Pancreas (tissue), 10 donors: ENCODE measurements around the gene PAX9. TPM values are rescaled to one million over a fixed set of nuclear protein-coding genes. Genes with fewer than 3 reads are reported as not detected.

Experiments used
- ATAC-seq, 4 donors: fragments of 200-7000 bp; cut with Tn5 transposase; one replicate each; pipeline versions ENCODE4 v1.8.0 to v1.9.1; 2020; ENCODE audit warnings: mild to moderate bottlenecking in 4 of 4, moderate library complexity in 4 of 4
- DNase-seq, 6 donors: peaks; one replicate each; pipeline ENCODE4 v3.0.0-alpha.2; 2020
- FAIRE-seq: peaks from 2 replicates; lab custom pipeline; 2012; peaks lifted over from hg19 to GRCh38; lab: Jason Lieb, UNC
- H3K27ac ChIP-seq, 4 donors: fragments of 200-600 bp; sonication (generic); 1 replicate in 3 of 4; 2 replicates in 1 of 4; pipeline versions ENCODE4 v1.5.0 to v1.8.0; 2020
- H3K27me3 ChIP-seq, 4 donors: fragments of 200-600 bp; one replicate each; pipeline ENCODE4 v1.8.0; 2021
- H3K36me3 ChIP-seq, 3 donors: fragments of 200-600 bp; sonication (generic) in 1 of 3; one replicate each; pipeline versions ENCODE4 v1.5.0 to v1.8.0; 2020 to 2021
- H3K4me1 ChIP-seq, 3 donors: fragments of 200-600 bp; one replicate each; pipeline ENCODE4 v1.8.0; 2021
- H3K4me3 ChIP-seq, 4 donors: fragments of 200-600 bp; sonication (generic) in 2 of 4; one replicate each; pipeline versions ENCODE4 v1.5.0 to v1.8.0; 2020 to 2021
- H3K9me3 ChIP-seq, 4 donors: fragments of 200-600 bp; one replicate each; pipeline ENCODE4 v1.8.0; 2021
- CTCF ChIP-seq, 4 donors: fragments of 200-600 bp; sonication (generic) in 3 of 4; IDR thresholded peaks; one replicate each; pipeline versions ENCODE4 v1.5.0 to v1.8.0; 2021; ENCODE audit warnings: antibody characterized with exemption in 4 of 4
- whole genome bisulfite sequencing, 2 donors: extraction: QIAGEN DNeasy Blood & Tissue Kit; methylation state at CpG; one replicate each; pipeline ENCODE4 v1.1.7; 2013; 5-methylcytosine and 5-hydroxymethylcytosine counted together
- intact Hi-C, 3 donors: fragments of 100-400 bp; cut with DNase I; formaldehyde crosslinking; loops; one replicate each; pipeline versions ENCODE4 v1.11.1 to v1.14.2; 2022
- polyA plus RNA-seq, 2 donors: library from polyadenylated mRNA; stranded (reverse); fragments of 200-250 nt; gene quantifications; one replicate each; pipeline ENCODE4 v1.2.3, GENCODE V29; 2013
- total RNA-seq, 6 donors: library from RNA; stranded (reverse); fragmentation: NEBNext Ultra II Directional in 4 of 6; extraction: Animal tissue kit (Norgen Biotek cat#: 25700) in 4 of 6; gene quantifications; one replicate each; pipeline versions ENCODE4 v1.2.1 to v1.2.4, GENCODE V29; 2021 to 2023
- donor health status: healthy with polysubstance abuse.
- donor health status: DM: no; HTN: no; CAD: no; lungs with moderate emphysema.
- donor health status: DM: no; HTN: no; CAD: no.
- donor health status: control.
- donor health status: control.
- donor health status: Bipolar disorder and iron deficiency.
- donor health status: DM: yes; HTN: yes; CAD: no.
- donor health status: DM: no; HTN: no; CAD: no.
- donor health status: DM: no; HTN: no; CAD: no.
- donor health status: DM: yes; HTN: yes; CAD: no.

The PAX9 gene
- total and polyA plus RNA-seq, 8 donors, result 0.04 to 0.23 (median 0.16) TPM; not detected in 4

DNA sequence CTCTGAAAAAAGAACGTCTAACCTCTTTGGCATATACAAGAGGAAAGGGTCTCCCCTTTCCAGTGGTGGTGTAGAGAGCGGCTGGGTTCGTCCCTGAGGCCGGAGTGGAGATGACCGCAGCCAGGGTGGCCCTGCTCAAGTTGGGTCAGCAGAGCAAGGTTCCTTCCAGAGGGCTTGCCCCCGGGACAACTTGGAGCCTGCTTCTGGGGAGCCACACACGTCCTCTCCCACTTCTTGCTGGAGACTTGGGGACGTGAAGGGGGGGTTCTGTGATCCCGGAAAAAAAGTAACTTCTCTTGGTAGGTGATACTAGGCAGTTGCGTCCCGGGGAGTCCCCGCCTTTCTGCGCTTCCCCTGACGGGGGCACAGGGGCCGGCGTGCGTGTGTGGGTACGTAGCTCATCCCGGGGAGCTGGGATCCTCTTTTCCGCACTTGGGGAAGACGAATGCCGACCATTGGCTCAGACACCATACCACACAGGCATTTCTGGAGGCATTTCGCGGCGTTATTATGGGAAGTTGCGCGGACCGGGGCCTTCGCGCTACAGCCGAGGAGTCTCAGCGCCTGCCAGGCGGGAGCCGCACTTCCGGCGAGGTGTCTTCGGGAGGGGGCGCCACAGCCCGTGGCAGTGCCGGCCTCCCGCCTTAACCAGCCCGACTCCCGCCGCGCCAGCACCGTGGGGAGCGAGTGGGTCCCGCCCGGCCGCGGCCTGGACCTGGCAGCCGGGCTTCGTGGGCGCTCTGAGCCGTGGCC is 14.8 kb upstream of the PAX9 start:
- H3K27me3 ChIP-seq, result peaks cover 4 to 41% (median 13%) of the 10 kb centered on the region in 4 donors
- no peaks in the 10 kb centered on the region for H3K36me3 ChIP-seq
- peak overlapping the region in 3 of 4 donors; percentile 16 to 52 (median 42) for H3K4me3 ChIP-seq
- H3K4me1 ChIP-seq, result peaks cover 0 to 11% (median 5%) of the 10 kb centered on the region in 3 donors
- DNase-seq (peak in 5 of 6 donors; percentile 11 to 80 (median 38)), ATAC-seq (peak; percentile 68 to 85 (median 78)), FAIRE-seq (no peak)
- no peaks in the 10 kb centered on the region for H3K9me3 ChIP-seq
- no peak overlapping the region for H3K27ac ChIP-seq
- 5 to 8% methylated on average over 52 to 55 of the region's 55 CpGs for WGBS, 2 donors
- no peak for TF ChIP-seq CTCF (IDR thresholded peaks at IDR 0.05)
- intact Hi-C loops, result loop anchor here in 1 of 3 donors (5.0 to 10.0 kb wide), 2 partner anchors 295 to 498 kb away; no protein-coding TSS in a partner anchor

DNA sequence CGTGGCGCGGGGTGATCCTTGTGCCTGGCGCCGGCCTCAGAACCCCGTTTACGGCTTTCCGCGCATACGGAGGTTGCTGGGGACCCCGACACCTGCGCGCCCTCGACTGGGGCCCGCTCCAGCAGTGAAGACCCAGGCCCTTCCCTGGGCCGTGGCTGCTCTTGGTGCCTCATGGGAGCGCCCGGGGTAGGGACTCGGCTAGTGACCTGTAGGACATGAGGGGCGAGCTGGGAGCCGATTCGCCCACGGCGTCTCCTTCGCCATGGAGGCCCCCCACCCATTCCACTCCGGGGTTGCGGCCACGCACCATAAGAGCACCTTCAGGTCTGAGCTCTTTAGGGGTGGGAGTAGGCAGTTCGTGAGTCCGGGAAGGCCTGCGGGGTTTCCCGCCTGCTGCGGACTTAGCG is 14.2 kb upstream of the PAX9 start:
- WGBS, 2 donors, result 2% methylated on average over 30 to 34 of the region's 34 CpGs
- FAIRE-seq, result no peak

GRCh38 chr14:36647824-36648753 is 13.6 kb upstream of the PAX9 start:
- peak overlapping the region; percentile 16 to 52 (median 31) for H3K4me3 ChIP-seq
- no peak overlapping the region for H3K27ac ChIP-seq
- peak; percentile 84 to 95 (median 94) for ATAC-seq
- FAIRE-seq, result no peak
- peak in 3 of 4 donors; percentile 26 to 29 (median 26) for TF ChIP-seq CTCF (IDR thresholded peaks at IDR 0.05)
- intact Hi-C loops, result loop anchor here in 1 of 3 donors (5.0 to 10.0 kb wide), 2 partner anchors 294 to 497 kb away; no protein-coding TSS in a partner anchor
- H3K9me3 ChIP-seq, result no peaks in the 10 kb centered on the region
- H3K36me3 ChIP-seq, result no peaks in the 10 kb centered on the region
- DNase-seq, result peak in 5 of 6 donors; percentile 27 to 73 (median 37)
- H3K27me3 ChIP-seq, result peaks cover 5 to 53% (median 20%) of the 10 kb centered on the region in 4 donors
- 3% methylated on average over 58 to 62 of the region's 62 CpGs for WGBS, 2 donors
- H3K4me1 ChIP-seq, result peaks cover 0 to 11% (median 5%) of the 10 kb centered on the region in 3 donors

More for the DNA sequence above, 14.2 kb upstream of the PAX9 start:
- DNase-seq (peak in 1 of 6 donors; percentile 78), ATAC-seq (peak; percentile 25 to 49 (median 32))
- Histone ChIP-seq H3K4me1 (peaks cover 0 to 11% (median 5%) of the 10 kb centered on the region in 3 donors), H3K27ac (no peak overlapping the region), H3K9me3 (no peaks in the 10 kb centered on the region), H3K4me3 (peak overlapping the region; percentile 16 to 52 (median 31)), H3K27me3 (peaks cover 4 to 46% (median 17%) of the 10 kb centered on the region in 4 donors), H3K36me3 (no peaks in the 10 kb centered on the region)
- intact Hi-C loops, result loop anchor here in 1 of 3 donors (5.0 to 10.0 kb wide), 2 partner anchors 295 to 497 kb away; no protein-coding TSS in a partner anchor
- no peak for TF ChIP-seq CTCF (IDR thresholded peaks at IDR 0.05)

DNA sequence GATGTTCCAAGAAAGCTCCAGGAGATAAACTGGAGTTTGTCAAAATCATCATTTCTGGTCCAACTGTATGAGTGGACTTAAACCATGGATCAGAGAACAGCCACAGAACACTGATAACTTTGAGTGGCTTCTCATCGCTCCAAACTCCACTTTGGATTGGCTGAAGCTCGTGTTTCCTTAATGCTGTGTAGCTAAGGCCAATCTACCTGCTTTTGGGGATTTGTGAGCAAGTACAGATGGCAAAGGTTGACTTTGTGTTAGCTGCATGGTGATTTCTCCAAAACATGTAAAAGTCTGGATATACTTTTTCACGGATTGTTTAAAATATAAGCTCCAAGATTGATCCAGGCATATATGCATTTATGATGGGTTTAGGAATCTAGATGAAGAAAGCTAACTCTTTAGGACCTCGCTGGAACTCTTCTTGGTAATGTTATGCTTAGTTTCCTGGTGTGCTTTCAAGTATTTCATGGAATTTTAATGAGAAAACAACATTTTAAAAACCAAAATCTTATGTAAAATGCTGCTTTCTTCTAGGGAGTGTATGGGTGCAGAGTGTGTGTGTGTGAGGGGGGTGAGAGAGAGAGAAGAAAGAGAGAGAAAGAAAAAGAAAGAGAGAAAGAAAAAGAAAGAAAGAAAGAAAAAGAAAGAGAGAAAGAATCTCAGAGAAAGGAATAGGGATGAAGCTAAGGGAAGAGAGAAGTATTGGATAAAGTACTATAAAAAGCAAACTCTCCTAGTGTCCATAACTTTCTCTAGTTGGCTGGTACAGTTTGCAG is 11.6 kb upstream of the PAX9 start:
- ATAC-seq (no peak), DNase-seq (no peak), FAIRE-seq (no peak)
- Histone ChIP-seq H3K27me3 (peaks cover 18 to 73% (median 35%) of the 10 kb centered on the region in 4 donors), H3K9me3 (no peaks in the 10 kb centered on the region), H3K36me3 (no peaks in the 10 kb centered on the region), H3K4me1 (peaks cover 0 to 11% (median 5%) of the 10 kb centered on the region in 3 donors), H3K4me3 (no peak overlapping the region), H3K27ac (no peak overlapping the region)
- 19 to 20% methylated on average over 4 of the region's 4 CpGs for WGBS, 2 donors
- intact Hi-C loops, result loop anchor here in 1 of 3 donors (5.0 to 10.0 kb wide), 2 partner anchors 292 to 495 kb away; no protein-coding TSS in a partner anchor
- TF ChIP-seq CTCF (IDR thresholded peaks at IDR 0.05), result no peak
